Measurements from ENCODE around the gene ANGPTL2. TPM values are rescaled to one million over a fixed set of nuclear protein-coding genes. Genes with fewer than 3 reads are reported as not detected.

The ANGPTL2 gene
- total RNA-seq, 1 experiment from 2014 or later: 0.08 TPM

- TF ChIP-seq SIN3A (IDR thresholded peaks at IDR 0.05; ENCODE audit: borderline replicate concordance, insufficient read depth, low read depth, low read length) (no peak), TCF7L2 (IDR thresholded peaks at IDR 0.05; ENCODE audit: low read depth, low read length) (no peak), POLR2AphosphoS5 (IDR thresholded peaks at IDR 0.05; ENCODE audit: low read depth, low read length) (no peak)
- TF ChIP-seq, protein P1, sequence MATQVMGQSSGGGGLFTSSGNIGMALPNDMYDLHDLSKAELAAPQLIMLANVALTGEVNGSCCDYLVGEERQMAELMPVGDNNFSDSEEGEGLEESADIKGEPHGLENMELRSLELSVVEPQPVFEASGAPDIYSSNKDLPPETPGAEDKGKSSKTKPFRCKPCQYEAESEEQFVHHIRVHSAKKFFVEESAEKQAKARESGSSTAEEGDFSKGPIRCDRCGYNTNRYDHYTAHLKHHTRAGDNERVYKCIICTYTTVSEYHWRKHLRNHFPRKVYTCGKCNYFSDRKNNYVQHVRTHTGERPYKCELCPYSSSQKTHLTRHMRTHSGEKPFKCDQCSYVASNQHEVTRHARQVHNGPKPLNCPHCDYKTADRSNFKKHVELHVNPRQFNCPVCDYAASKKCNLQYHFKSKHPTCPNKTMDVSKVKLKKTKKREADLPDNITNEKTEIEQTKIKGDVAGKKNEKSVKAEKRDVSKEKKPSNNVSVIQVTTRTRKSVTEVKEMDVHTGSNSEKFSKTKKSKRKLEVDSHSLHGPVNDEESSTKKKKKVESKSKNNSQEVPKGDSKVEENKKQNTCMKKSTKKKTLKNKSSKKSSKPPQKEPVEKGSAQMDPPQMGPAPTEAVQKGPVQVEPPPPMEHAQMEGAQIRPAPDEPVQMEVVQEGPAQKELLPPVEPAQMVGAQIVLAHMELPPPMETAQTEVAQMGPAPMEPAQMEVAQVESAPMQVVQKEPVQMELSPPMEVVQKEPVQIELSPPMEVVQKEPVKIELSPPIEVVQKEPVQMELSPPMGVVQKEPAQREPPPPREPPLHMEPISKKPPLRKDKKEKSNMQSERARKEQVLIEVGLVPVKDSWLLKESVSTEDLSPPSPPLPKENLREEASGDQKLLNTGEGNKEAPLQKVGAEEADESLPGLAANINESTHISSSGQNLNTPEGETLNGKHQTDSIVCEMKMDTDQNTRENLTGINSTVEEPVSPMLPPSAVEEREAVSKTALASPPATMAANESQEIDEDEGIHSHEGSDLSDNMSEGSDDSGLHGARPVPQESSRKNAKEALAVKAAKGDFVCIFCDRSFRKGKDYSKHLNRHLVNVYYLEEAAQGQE (IDR thresholded peaks at IDR 0.05; ENCODE audit: insufficient read depth in 1 of 2, low read depth in 2 of 2, low read length in 1 of 2): no peak
- TF ChIP-seq, protein P2, sequence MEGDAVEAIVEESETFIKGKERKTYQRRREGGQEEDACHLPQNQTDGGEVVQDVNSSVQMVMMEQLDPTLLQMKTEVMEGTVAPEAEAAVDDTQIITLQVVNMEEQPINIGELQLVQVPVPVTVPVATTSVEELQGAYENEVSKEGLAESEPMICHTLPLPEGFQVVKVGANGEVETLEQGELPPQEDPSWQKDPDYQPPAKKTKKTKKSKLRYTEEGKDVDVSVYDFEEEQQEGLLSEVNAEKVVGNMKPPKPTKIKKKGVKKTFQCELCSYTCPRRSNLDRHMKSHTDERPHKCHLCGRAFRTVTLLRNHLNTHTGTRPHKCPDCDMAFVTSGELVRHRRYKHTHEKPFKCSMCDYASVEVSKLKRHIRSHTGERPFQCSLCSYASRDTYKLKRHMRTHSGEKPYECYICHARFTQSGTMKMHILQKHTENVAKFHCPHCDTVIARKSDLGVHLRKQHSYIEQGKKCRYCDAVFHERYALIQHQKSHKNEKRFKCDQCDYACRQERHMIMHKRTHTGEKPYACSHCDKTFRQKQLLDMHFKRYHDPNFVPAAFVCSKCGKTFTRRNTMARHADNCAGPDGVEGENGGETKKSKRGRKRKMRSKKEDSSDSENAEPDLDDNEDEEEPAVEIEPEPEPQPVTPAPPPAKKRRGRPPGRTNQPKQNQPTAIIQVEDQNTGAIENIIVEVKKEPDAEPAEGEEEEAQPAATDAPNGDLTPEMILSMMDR (IDR thresholded peaks at IDR 0.05): no peak
- H3K36me3 ChIP-seq (ENCODE audit: control insufficient read depth, insufficient read depth, low read length): no peaks in the 10 kb centered on the region
- no peak overlapping the region for H3K4me3 ChIP-seq (ENCODE audit: low read depth in 2 of 2, low read length in 2 of 2)
- ChIA-PET POLR2A (no interaction called here), CTCF (no interaction called here)
- DNase-seq (ENCODE audit: low read depth, low spot score): no peak
- H3K27ac ChIP-seq (ENCODE audit: low read length): no peak overlapping the region
- no peak for ATAC-seq
- no peaks in the 10 kb centered on the region for H3K9me3 ChIP-seq (ENCODE audit: control insufficient read depth, insufficient read depth, low read depth, low read length)
- intact Hi-C loops (cut with micrococcal nuclease; ENCODE audit: unreplicated experiment) (no loop called here), in situ Hi-C loops (cut with HindIII; ENCODE audit: low pct_unique_long_range_greater_than_20kb, low sequenced_read_pairs) (no loop called here)
- no peaks in the 10 kb centered on the region for H3K27me3 ChIP-seq (ENCODE audit: control insufficient read depth, insufficient read depth, low read length)
- no peaks in the 10 kb centered on the region for H3K4me1 ChIP-seq (ENCODE audit: control insufficient read depth, insufficient read depth, low read length)
- no TSS peak for BruUV-seq (replicated peaks)
These were observed 30.9 kb downstream of the ANGPTL2 start for GRCh38 chr9:127091526-127091925.

DNA sequence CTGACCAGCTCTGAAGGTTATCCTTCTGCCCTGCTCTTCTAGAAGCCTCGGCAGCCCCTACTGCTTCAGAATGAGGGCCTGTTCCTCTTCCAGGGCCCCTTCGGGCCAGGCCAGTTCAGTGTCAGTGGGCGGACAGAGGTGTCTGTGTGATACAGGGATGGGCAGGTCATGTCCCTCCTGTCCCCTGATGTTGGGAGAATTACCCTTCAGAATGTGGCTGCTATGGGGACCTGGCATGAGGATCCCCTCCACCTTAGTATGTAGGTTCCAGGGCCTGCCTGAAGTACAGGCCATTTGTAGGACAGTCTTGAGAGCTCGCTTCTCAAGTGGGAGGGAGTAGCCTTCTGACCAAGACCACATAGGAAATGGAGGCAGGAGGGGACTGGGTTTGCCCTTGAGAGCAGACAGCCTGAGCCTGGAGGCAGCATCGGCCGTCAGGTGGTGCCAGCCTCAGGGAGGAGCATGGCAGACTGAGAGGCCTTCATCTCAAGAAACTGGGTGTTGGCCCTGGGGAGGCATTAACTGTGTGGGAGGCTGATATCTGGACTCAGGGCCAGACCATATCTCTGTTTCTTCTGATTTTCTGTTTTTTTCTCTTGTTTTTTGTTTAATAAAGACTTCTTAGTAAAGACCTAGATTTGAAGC is 32.0 kb downstream of the ANGPTL2 start:
- Histone ChIP-seq H3K36me3 (ENCODE audit: control insufficient read depth, insufficient read depth, low read length) (no peaks in the 10 kb centered on the region), H3K27ac (ENCODE audit: low read length) (no peak overlapping the region), H3K27me3 (ENCODE audit: control insufficient read depth, insufficient read depth, low read length) (no peaks in the 10 kb centered on the region), H3K9me3 (ENCODE audit: control insufficient read depth, insufficient read depth, low read depth, low read length) (no peaks in the 10 kb centered on the region), H3K4me1 (ENCODE audit: control insufficient read depth, insufficient read depth, low read length) (no peaks in the 10 kb centered on the region), H3K4me3 (ENCODE audit: low read depth in 2 of 2, low read length in 2 of 2) (no peak overlapping the region)
- POLR2A ChIA-PET: no interaction called here
- ATAC-seq (no peak), DNase-seq (ENCODE audit: low read depth, low spot score) (no peak)
- no TSS peak for BruUV-seq (replicated peaks)
- in situ Hi-C loops (cut with HindIII; ENCODE audit: low pct_unique_long_range_greater_than_20kb, low sequenced_read_pairs) (no loop called here), intact Hi-C loops (cut with micrococcal nuclease; ENCODE audit: unreplicated experiment) (no loop called here)
- CTCF ChIA-PET: no interaction called here
- TF ChIP-seq TCF7L2 (IDR thresholded peaks at IDR 0.05; ENCODE audit: low read depth, low read length) (no peak), SIN3A (IDR thresholded peaks at IDR 0.05; ENCODE audit: borderline replicate concordance, insufficient read depth, low read depth, low read length) (no peak), POLR2AphosphoS5 (IDR thresholded peaks at IDR 0.05; ENCODE audit: low read depth, low read length) (no peak)
- TF ChIP-seq, protein P2 (IDR thresholded peaks at IDR 0.05): no peak
- TF ChIP-seq, protein P1 (IDR thresholded peaks at IDR 0.05; ENCODE audit: insufficient read depth in 1 of 2, low read depth in 2 of 2, low read length in 1 of 2): no peak

Measured in Panc1 (cell line).